GM18858 (cell line): ENCODE results near the gene ARHGAP23.

Experiments
- ATAC-seq: cut with Tn5 transposase; IDR thresholded peaks from one replicate; pipeline ENCODE4 v1.9.1; 2021; ENCODE audit not compliant: unreplicated experiment

The ARHGAP23 gene

DNA sequence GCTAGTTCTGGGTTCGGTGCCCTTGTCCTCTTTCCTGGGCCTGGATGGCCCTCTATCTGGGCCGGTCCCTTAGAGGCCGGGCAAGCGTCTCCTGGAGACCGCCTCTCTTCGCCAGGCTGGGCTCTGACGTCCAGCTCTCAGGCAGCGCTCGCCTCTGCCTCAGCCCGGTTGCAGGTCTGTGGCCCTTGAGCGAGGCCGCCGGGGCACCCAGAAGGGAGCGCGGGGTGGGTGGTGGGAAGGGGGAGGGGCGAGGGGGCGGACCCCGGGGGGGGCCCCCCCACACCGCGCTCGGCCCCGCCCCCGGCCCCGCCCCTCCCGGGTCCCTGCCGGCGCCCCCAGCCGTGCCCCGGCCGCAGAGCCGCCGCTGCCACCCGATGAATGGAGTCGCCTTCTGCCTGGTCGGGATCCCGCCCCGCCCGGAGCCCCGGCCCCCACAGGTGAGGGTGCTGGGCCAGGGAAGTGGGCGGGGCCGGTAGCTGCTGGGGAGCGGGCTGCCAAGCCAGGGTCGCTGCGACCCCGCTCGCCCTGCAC is at the start of gene ARHGAP23:
Gene ARHGAP23 (plus strand): TSS at position 353 of the 531 bp plus-strand sequence. CDS start 22 bp downstream, at position 375.
- no peak for ATAC-seq

DNA sequence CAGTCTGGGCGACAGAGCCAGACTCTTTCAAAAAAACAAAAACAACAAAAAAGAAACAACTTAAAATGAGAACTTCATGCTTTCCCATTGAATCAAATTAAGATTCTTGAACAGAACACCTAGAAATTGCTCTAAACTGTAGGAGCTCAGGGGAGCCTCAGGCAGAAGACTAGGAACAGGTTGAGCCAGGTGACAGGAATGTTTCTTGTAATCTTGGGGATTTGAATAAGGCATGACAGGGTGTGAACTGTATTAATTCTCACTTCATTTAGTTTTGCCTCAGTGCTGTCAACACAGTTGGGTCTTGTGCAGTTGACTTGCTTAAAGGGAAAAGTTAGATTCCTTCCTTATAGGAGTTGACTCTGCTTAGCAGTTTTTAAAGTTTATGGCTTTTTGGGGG is 48.8 kb upstream of the ARHGAP23 start:
- ATAC-seq, result no peak

DNA sequence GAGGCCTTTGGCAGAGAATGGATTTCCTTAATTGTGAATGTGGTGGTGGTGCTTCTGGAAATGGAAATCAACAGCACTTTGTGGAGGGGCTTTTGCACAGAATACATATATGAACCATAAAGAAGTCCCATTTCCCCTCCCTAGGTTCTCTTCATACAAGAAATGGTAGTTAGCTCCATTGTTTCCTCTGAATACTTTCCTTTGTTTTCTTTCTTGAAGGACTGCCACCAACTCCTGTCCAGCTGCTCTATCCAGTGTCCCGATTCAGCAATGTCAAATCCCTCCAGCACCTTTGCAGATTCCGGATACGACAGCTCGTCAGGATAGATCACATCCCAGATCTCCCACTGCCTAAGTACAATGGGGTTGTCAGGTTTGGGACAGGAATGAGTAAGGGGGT is 33.2 kb upstream of the ARHGAP23 start:
- ATAC-seq, result no peak

- ATAC-seq, result no peak
Observed at GRCh38 chr17:38397227-38397626, 31.0 kb upstream of the ARHGAP23 start.

- no peak for ATAC-seq
Observed at GRCh38 chr17:38400286-38400685, 28.0 kb upstream of the ARHGAP23 start.

GRCh38 chr17:38401459-38401858 is 26.8 kb upstream of the ARHGAP23 start:
- no peak for ATAC-seq

- no peak for ATAC-seq
Observed at GRCh38 chr17:38402897-38403296, 25.4 kb upstream of the ARHGAP23 start.

DNA sequence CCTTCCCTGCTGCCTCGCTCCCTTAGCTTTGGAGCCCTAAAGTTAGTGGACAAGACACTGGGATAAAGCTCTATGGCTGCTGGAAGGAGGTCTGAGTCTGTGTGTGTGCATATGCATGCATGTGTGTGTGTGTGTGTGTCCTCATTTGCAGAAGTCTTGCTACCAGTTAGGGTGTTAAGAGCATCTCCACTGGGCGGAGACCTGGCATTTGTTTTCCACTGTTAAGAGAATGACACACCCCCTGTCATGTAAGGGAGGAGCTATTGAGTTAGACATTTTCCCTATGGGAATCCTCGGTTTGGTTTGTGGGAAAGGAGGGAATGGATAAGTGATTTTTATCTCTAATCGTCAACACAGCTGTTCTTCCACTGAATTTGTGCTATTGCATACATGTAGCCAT is 24.8 kb upstream of the ARHGAP23 start:
- no peak for ATAC-seq

DNA sequence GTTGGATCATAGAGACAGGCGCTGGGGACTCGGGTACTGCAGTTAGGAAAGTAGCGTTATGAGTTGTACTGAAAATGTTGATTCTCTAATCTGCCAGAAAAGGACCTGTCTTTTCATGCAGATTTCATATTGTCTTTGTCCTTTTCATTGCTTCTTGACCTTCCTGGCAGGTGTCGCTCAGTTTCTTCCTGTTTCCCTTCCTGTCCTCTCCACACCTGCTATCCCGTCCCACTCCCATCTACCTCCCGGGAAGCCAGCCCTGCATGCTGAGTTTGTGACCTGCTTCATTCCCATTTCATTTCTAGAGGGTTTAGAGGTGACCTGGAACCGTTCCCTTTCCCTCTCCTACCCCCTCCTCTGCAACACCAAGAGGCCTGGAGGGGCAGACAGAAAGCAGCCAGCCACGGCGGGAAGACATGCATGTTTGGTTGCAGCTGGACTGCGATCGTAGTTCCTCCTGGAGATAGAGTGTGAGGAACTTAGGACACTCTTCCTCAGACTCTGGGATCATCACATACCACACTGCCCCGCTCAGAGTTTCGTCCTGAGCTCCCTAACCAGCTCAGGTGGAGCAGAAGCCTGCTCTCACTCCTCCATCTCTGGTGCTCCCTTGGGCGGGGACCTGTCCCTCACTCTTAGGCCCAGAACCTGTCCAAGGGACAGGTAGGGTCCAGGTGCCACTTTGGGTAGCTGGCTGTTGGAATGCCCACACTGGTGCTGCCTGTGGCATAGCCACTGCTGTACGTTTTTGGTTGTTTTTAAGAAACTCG is 23.9 kb upstream of the ARHGAP23 start:
- ATAC-seq, result no peak

DNA sequence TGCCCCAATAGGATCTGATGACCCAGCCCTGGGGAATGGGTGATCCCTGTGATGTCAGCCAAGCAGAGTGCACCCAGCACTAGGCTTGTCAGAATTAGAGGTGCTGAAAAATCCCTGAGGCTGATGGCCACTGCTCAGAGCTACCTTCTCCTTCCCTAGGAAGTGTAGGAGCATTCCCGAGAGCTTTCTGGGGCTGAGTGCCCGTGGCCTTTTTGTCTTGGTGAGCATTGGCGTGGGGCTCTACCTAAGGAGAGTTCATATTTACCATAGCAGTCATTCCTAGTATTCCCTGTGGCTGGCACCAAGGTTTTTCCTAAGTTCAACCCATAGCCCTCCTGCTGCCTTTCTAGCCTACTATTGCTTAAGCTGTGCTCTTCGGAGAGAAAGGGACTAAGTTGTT is 22.6 kb upstream of the ARHGAP23 start:
- ATAC-seq, result no peak

DNA sequence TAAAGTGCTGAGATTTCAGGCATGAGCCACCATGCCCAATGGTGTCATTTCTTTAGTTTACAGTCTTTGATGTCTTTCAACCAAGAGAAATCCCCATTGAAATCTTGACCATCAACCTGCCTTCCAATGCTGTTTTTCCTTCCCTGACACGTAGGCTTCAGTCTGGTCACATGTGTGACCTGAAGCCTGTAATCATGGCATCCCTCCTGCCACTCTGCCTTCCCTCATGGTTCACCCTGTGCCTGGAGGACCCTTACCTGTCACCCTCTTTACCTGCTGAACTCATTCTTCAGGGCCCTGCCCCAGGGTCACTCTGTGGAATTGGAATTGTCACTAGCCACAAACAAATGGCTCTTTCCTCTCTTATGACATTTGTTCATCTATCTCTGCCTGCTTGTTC is 18.1 kb upstream of the ARHGAP23 start:
- no peak for ATAC-seq

- no peak for ATAC-seq
Observed at GRCh38 chr17:38415250-38416194, 12.7 kb upstream of the ARHGAP23 start.

- no peak for ATAC-seq
Observed at GRCh38 chr17:38416840-38417209, 11.4 kb upstream of the ARHGAP23 start.

DNA sequence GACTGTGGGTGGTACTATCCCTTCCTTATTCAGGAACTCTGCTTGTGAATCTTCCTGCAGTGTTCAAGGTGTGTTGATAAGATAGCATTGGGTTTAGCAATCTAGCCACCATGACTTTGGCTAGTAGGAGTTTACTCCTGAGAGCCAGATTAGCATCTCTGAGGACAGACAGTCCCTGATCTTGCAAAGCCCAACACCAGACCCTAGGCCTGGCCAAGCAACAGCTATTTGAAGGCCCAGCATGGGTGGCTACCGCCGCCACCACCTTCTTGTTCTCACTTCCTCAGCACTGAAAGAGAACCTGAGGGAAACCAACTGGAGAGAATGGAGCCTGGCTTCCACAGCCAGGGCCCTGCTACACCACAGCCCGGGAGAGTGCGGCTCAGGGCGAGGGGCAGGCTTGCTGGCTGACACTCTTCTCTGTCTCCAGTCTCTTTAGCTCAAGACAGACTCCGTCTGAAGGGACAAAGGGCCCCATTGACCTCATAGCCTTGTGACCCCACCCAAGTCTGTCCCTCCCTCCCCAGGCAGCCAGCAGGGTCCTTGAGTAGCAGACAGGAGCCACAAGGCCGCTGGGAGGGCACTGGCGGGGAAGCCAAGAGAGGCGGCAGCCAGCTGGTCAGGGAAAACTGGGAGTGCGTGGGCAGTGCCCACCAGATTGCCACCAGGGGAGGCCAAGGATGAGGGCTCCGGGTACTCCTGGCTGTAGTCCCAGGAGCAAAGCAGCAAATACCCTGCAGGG is 10.9 kb upstream of the ARHGAP23 start:
- ATAC-seq, result no peak

- no peak for ATAC-seq
Observed at GRCh38 chr17:38418062-38418692, 10.1 kb upstream of the ARHGAP23 start.

DNA sequence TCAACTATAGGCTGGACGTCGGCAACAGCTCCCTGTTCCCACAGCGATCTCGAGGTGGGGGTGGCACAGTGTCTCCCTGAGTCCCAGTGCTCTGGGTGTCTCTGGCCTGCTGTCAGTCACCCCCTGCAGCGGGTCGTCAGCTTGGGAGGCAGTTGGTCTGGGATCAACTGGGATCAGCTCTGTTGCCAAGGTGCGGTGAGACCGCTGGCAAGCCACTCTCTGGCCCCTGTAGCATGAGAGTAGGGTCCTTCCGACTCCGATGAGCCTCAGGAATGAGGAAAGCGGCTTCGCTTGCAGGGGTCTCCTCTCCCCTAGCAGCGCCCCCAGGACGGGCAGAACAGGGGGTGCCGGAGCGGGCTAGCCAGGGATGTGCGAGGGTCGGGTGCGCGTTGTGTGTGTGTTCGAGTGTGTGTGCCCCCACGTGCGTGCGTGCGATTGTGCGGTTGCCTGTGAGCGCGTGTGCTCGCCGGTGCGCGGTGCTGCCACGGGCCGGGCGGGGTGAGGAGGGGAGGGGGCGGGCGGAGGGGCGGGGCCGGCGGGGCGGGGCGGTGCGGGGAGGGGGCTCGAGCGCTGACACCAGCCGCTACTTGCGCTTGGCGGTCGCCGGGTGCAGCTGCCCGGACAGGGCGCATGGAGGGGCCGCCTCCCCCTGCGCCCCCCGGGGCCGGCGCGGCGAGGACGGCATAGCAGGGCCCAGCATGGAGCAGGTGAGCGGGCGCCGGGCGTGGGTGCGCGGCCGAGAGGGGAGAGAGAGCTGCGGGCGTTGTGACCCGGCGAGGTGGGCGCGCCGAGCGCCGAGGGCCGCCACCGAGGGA is 9.4 kb upstream of the ARHGAP23 start:
- ATAC-seq, result no peak

DNA sequence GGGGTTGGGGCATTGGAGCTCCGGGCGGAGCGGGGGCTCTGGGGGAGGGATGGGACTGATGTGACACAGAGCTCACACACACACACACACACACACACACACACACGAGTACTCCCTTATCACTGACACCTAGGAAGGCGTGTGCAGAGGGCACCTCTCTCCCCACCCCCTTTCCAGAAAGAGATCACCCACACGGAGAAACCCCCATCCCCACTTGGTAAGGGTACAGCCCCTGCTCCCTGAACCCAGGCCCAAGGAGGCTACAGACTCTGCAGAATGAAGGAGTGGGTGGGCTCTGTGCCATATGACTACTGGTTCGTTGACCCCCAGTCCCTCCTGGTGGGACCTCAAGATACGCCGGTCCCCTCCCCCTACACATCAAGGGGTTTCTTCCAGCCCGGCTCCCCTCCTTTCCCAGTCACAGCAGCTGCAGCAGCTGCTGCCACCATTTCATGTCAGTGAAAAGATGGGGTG is 8.7 kb upstream of the ARHGAP23 start:
- no peak for ATAC-seq

DNA sequence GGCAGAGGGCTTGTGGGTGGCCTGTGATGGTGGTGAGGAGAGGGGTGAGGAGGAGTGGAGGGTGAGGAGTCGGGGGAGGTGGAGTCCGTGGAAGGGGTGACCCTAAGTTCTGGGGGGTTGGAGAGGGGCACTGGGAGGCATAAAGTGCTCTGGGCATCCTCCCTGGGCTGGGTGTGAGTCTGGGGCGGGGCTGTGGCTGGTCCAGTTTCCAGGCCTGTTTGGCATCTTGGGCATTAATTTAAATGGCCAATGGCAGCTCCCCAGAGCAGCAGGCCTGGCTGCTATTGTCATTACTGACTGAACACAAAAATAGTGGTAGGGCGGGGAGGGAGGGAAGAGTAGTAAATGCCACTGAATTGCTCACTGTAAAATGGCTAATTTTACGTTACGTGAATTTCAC is 7.7 kb upstream of the ARHGAP23 start:
- no peak for ATAC-seq

GRCh38 chr17:38421171-38421841 is 7.0 kb upstream of the ARHGAP23 start:
- ATAC-seq, result no peak
